Activated gamma-delta T cell treated with Interleukin-2 at 50 U/mL for 16 hours (primary cell): ENCODE results near the gene MYO16.
"Not testable (repeated sequence)": the region's sequence is repeated elsewhere in the genome, so short reads cannot be mapped to it uniquely, and the experiment has no call there.

Experiments
- DNase-seq: peaks from one replicate; pipeline ENCODE4 v3.0.0-alpha.2; 2020

Gene MYO16

GRCh38 chr13:108747843-108748242, 118.4 kb downstream of the MYO16 start:
- DNase-seq: no peak

GRCh38 chr13:108752276-108752675, 122.9 kb downstream of the MYO16 start:
- DNase-seq: no peak

GRCh38 chr13:108755083-108755482, 125.7 kb downstream of the MYO16 start:
- DNase-seq: no peak

GRCh38 chr13:108760129-108760528, 130.7 kb downstream of the MYO16 start:
- DNase-seq: no peak

GRCh38 chr13:108760541-108760940, 131.1 kb downstream of the MYO16 start:
- DNase-seq: no peak

GRCh38 chr13:108768035-108768434, 138.6 kb downstream of the MYO16 start:
- DNase-seq: no peak

GRCh38 chr13:108769213-108770070, 140.0 kb downstream of the MYO16 start:
- no peak for DNase-seq

GRCh38 chr13:108775597-108775996, 146.2 kb downstream of the MYO16 start:
- DNase-seq: no peak

GRCh38 chr13:108776650-108777049, 147.2 kb downstream of the MYO16 start:
- no peak for DNase-seq

GRCh38 chr13:108777421-108778420, 148.3 kb downstream of the MYO16 start:
- DNase-seq: no peak

GRCh38 chr13:108779308-108779707, 149.9 kb downstream of the MYO16 start:
- no peak for DNase-seq

- no peak for DNase-seq
These were observed 151.3 kb downstream of the MYO16 start for GRCh38 chr13:108780706-108781105.

- no peak for DNase-seq
These were observed 151.9 kb downstream of the MYO16 start for GRCh38 chr13:108781312-108781711.

- not testable (repeated sequence) for DNase-seq
These were observed 153.1 kb downstream of the MYO16 start for GRCh38 chr13:108782480-108782879.

- no peak for DNase-seq
These were observed 156.4 kb downstream of the MYO16 start for GRCh38 chr13:108785844-108786243.

- DNase-seq: no peak
These were observed 157.2 kb downstream of the MYO16 start for GRCh38 chr13:108786456-108787200.

GRCh38 chr13:108787700-108788414, 158.4 kb downstream of the MYO16 start:
- no peak for DNase-seq

- no peak for DNase-seq
These were observed 160.1 kb downstream of the MYO16 start for GRCh38 chr13:108789476-108789875.

GRCh38 chr13:108795841-108796240, 166.4 kb downstream of the MYO16 start:
- DNase-seq: no peak

GRCh38 chr13:108797354-108797753, 167.9 kb downstream of the MYO16 start:
- DNase-seq: no peak

- DNase-seq: no peak
These were observed 178.4 kb downstream of the MYO16 start for GRCh38 chr13:108807841-108808240.

GRCh38 chr13:108812165-108812564, 182.8 kb downstream of the MYO16 start:
- DNase-seq: no peak
